ENCODE data around the gene GRIA1.

The GRIA1 gene

DNA sequence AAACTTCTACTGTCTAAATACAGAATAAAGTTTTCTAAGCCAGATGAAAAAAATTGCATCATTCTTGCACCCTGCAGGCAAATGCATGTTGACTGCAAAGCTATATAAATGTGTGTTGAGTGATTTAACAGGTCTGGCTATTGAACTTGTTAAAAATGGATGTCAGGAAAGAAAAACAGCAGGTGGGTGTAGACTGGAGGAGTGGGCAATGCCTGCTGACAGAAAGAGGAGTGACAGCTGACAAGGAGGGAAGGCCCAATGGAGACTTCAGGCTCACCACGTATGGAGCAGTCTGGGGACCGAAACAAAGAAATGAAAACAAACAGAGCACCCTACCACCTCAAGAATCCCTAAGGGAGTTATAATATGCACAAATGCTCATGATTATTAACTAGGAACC lies 127.8 kb downstream of the GRIA1 start:
- DNase-seq = no peak

DNA sequence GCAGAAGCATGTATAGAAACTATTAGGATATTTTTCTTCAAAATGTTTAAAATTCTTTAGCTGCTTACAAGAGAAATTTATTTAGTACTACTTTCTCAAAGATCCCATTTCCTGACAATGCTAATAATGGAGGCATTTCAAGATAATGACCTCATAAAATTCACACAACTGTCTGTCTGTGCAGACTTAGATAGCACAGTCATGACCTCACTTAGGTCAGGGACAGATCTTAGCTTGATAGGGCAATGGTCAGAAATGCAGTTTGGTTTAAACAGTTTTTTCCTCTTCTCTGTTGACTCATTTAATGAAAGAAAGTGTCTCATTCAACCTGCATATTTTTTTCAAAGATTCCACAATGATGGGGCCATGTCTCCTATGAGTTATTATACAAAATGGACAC lies 128.4 kb downstream of the GRIA1 start:
- no peak for DNase-seq

GRCh38 chr5:153619771-153620170 lies 129.3 kb downstream of the GRIA1 start:
- DNase-seq = no peak

DNA sequence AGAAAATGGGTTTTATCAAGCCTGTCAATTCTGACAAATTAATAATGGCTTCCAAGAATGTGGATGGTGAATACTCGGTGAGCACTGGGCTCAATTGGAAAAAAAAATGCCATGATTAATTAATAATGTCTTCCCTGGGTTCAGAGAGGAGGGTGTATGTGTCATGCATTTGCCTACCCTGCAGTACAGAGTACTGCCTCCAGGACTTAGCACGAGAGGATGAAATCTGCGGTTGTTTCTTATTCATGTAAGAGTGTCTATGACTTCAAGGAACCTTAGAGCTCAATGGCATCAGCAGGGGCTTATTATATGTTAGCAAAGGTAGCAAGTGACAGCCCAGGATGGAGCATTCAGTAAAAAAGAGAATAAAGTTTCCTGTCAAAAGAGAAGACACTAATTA lies 132.7 kb downstream of the GRIA1 start:
- no peak for DNase-seq

DNA sequence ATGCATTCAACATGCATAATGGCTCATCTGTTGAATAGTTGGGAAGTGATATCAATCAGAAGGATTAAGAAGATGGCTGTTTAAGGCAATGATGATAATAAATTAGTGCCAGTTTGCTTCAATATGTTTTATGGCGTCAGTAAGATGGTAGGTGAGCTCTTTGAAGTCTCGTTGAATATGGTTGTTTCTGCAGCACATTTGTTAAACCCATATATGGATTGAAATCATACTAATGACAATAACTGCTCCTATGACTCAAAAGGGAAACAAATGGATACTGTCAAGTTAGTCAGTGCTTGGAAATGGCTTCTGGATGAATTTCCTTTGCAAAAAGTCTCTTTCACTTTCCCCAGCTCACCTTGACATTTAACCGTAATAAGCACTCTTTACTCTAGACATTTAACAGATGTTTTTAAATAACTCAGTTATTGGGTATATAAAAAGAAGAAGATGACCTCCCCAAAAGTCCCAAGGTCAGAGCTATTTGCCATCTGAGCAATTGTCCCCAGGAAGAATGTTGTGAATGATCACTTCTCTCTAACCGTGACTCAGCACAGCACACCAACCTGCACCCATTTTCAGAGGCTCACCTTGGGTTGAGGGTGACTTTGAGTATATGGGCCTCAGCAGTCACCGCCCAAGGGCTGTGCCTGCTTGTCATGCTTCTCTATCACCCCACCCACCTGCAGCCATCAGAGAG lies 133.4 kb downstream of the GRIA1 start:
- DNase-seq = no peak

DNA sequence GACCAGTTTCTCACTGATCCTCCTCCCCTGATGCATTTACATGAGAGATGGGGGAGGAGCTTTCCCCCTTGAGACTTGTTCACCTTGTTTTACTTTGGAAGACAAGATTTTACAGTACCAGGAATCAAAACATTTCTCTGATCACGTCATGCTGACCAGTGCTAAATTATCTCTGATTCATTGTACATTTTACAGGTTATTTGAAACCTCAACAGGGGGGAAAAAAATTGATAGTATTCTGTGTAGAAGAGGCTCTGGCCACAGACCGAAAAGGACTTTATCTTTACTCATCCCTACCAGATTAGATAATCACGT lies 133.9 kb downstream of the GRIA1 start:
- DNase-seq = no peak

GRCh38 chr5:153625826-153626354 lies 135.4 kb downstream of the GRIA1 start:
- no peak for DNase-seq

GRCh38 chr5:153626836-153627235 lies 136.4 kb downstream of the GRIA1 start:
- no peak for DNase-seq

- no peak for DNase-seq
Observed at GRCh38 chr5:153629027-153629895, 138.8 kb downstream of the GRIA1 start.

- DNase-seq = no peak
Observed at GRCh38 chr5:153630546-153630945, 140.1 kb downstream of the GRIA1 start.

GRCh38 chr5:153632748-153633290 lies 142.3 kb downstream of the GRIA1 start:
- no peak for DNase-seq

- no peak for DNase-seq
Observed at GRCh38 chr5:153636670-153637451, 146.4 kb downstream of the GRIA1 start.

- no peak for DNase-seq
Observed at GRCh38 chr5:153640293-153640692, 149.8 kb downstream of the GRIA1 start.

- DNase-seq = no peak
Observed at GRCh38 chr5:153641183-153641688, 150.8 kb downstream of the GRIA1 start.

- DNase-seq = no peak
Observed at GRCh38 chr5:153654504-153655200, 164.2 kb downstream of the GRIA1 start.

GRCh38 chr5:153655201-153655510 lies 164.7 kb downstream of the GRIA1 start:
- no peak for DNase-seq

- no peak for DNase-seq
Observed at GRCh38 chr5:153658149-153658548, 167.7 kb downstream of the GRIA1 start.

DNA sequence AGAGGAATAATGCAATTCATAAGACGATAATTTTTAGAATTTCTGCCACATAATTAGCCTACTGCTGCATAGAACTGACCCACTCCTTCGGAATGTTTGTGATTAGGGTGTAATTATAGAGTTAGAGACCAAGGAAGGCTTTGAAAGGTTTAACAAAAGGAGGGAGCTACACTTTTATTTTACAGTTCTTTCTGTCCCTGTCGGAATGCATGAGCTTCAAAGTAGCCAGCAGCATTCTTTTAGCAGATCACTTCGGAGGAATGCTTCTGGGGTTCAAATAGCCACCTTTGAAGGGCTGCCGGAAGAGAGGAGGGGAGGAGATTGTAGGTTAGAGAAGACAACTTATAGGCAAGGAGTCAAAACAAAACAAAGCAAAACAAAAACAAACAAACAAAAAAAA lies 168.1 kb downstream of the GRIA1 start:
- no peak for DNase-seq

DNA sequence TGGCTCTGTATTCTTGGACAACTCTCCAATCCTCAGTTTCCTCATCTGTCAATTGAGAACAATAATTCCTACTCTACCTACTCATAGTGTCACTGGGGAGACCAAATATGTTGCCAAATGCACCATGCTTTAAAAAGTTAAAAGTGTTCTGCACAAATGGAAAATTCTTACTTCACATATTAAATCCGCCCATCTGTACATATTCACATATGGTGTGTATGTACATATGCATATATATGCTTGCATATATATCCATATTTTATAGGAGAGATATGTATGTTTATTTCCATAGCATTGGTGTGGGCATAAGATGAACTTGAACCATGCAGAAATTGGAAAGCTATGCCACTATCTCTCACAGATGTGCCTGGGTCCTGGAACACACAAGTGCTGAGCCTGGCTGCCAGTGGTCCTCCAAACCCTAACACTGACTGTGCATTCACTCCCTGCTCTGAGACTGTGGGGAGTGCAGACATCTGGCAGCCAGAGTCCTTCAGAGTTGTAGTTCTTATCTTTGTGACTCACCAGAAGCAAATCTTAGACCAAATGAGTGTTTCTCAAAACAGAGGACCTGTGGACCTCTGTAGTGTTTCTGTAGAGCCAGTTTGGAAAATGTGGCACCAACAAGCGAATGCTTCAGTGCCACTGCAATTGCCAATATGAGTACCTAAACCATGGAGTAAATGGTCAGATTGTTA lies 168.7 kb downstream of the GRIA1 start:
- DNase-seq = no peak

GRCh38 chr5:153660919-153661318 lies 170.4 kb downstream of the GRIA1 start:
- DNase-seq = no peak

GRCh38 chr5:153661897-153662296 lies 171.4 kb downstream of the GRIA1 start:
- DNase-seq = no peak

DNA sequence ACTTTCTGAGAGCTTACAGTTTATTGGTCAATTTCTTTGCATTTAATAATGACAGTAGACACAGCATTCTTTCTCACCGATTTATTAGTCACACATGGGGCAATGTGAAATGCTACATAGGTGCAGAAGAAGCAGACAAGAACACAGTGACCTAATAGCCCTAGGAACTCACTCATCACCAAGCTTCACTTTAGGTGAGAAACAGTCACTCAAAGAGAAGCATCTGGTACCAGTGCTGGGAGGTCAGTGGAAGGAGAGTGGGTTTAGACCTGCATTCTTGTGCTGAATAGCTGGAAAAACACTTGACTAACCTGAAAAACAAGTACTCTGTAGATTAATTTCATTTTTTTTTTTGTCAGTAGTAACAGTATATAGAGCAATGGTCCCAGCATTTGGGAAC lies 179.6 kb downstream of the GRIA1 start:
- DNase-seq = no peak

Data from stimulated activated CD4-positive, alpha-beta T cell treated with anti-CD3 and anti-CD28 coated beads, Interleukin-2, amount 100 ng/mL, for 24 hours (primary cell).